Gastroesophageal sphincter (tissue), 4 donors: ENCODE measurements around the gene TMUB2. TPM values are rescaled to one million over a fixed set of nuclear protein-coding genes. Genes with fewer than 3 reads are reported as not detected.
A peak's percentile ranks its signal among the peaks of the same experiment; 100 is the strongest.

ENCODE experiments used
- ATAC-seq: fragments of 150-250 bp; one replicate; pipeline ENCODE4 v1.9.1; 2016; ENCODE audit warnings: mild to moderate bottlenecking, moderate library complexity
- H3K27ac ChIP-seq, 4 donors: fragments of 200-600 bp; sonication (generic) in 3 of 4; 1 replicate in 3 of 4; 2 replicates in 1 of 4; pipeline ENCODE4 v1.5.1; 2016 to 2019
- H3K27me3 ChIP-seq: fragments of 200-600 bp; sonication (generic); one replicate; pipeline ENCODE4 v1.5.1; 2019
- H3K36me3 ChIP-seq, 2 donors: fragments of 200-600 bp; sonication (generic); one replicate each; pipeline ENCODE4 v1.5.1; 2019; ENCODE audit warnings: control low read depth in 1 of 2
- H3K4me1 ChIP-seq, 3 donors: fragments of 200-600 bp; sonication (generic); 1 replicate in 2 of 3; 2 replicates in 1 of 3; pipeline ENCODE4 v1.5.1; 2016 to 2019; ENCODE audit warnings: control low read depth in 2 of 3
- H3K4me3 ChIP-seq, 2 donors: fragments of 200-600 bp; sonication (generic); one replicate each; pipeline ENCODE4 v1.5.1; 2019; ENCODE audit warnings: mild to moderate bottlenecking in 1 of 2, moderate library complexity in 1 of 2
- H3K9me3 ChIP-seq, 3 donors: fragments of 200-600 bp; sonication (generic); one replicate each; pipeline ENCODE4 v1.5.1; 2017 to 2019; ENCODE audit warnings: control low read depth in 2 of 3
- CTCF ChIP-seq, 4 experiments: fragments of 200-600 bp in 2 of 4; fragments of 450-650 bp in 2 of 4; sonication (generic) in 1 of 4; IDR thresholded peaks; one replicate each; pipeline ENCODE4 v1.5.1; 2017 to 2019; ENCODE audit warnings: antibody characterized with exemption in 4 of 4, mild to moderate bottlenecking in 2 of 4, moderate library complexity in 2 of 4
- EP300 ChIP-seq: sonication (generic); formaldehyde crosslinking; IDR thresholded peaks from one replicate; pipeline ENCODE4 v1.6.1; 2017; ENCODE audit warnings: antibody characterized with exemption, mild to moderate bottlenecking
- POLR2A ChIP-seq, 2 donors: fragments of 450-650 bp; IDR thresholded peaks; one replicate each; pipeline ENCODE4 v1.6.1; 2017; ENCODE audit warnings: antibody characterized with exemption in 2 of 2, mild to moderate bottlenecking in 2 of 2, moderate library complexity in 1 of 2
- POLR2AphosphoS5 ChIP-seq: sonication (generic); formaldehyde crosslinking; IDR thresholded peaks from one replicate; pipeline ENCODE4 v1.6.1; 2017; ENCODE audit warnings: antibody characterized with exemption
- WGBS, 2 donors: methylation state at CpG; one replicate each; pipeline ENCODE4 v1.1.5; 2018; ENCODE audit warnings: low coverage in 1 of 2; 5-methylcytosine and 5-hydroxymethylcytosine counted together
- total RNA-seq, 4 donors: library from RNA; depleted of rRNA; stranded (reverse); fragments of >200 nt; gene quantifications; one replicate each; pipeline ENCODE4 v1.1.0, GENCODE V29; 2016

The TMUB2 gene
- total RNA-seq, 4 donors from 2014 or later = 28.3 to 36.1 (median 29.8) TPM

- H3K4me1 ChIP-seq = peaks cover 3 to 51% (median 15%) of the 10 kb centered on the region in 3 donors
- H3K36me3 ChIP-seq = peaks cover 0 to 47% of the 10 kb centered on the region in 2 donors
- TF ChIP-seq CTCF (IDR thresholded peaks at IDR 0.05) = no peak
- TF ChIP-seq POLR2A (IDR thresholded peaks at IDR 0.05) = no peak
- no peak for TF ChIP-seq POLR2AphosphoS5
- no peak for TF ChIP-seq EP300
- no peak for ATAC-seq
- no peaks in the 10 kb centered on the region for H3K9me3 ChIP-seq
- H3K27ac ChIP-seq = peak overlapping the region in 3 of 4 donors; percentile 97 to 99 (median 97)
- no peak overlapping the region for H3K4me3 ChIP-seq
- WGBS, 2 donors = 59 to 75% methylated on average over 2 to 3 of the region's 12 CpGs
- H3K27me3 ChIP-seq = no peaks in the 10 kb centered on the region
Observed at GRCh38 chr17:44188576-44189403, 2.0 kb downstream of the TMUB2 start.

GRCh38 chr17:44190481-44190880, 3.7 kb downstream of the TMUB2 start:
- no peak overlapping the region for H3K4me3 ChIP-seq
- TF ChIP-seq EP300 = no peak
- TF ChIP-seq POLR2A (IDR thresholded peaks at IDR 0.05) = no peak
- no peak for TF ChIP-seq CTCF (IDR thresholded peaks at IDR 0.05)
- TF ChIP-seq POLR2AphosphoS5 = no peak
- H3K36me3 ChIP-seq = peaks cover 0 to 64% of the 10 kb centered on the region in 2 donors
- H3K9me3 ChIP-seq = no peaks in the 10 kb centered on the region
- no peak for ATAC-seq
- no peak overlapping the region for H3K27ac ChIP-seq
- H3K27me3 ChIP-seq = no peaks in the 10 kb centered on the region
- peaks cover under 1 to 34% (median 13%) of the 10 kb centered on the region in 3 donors for H3K4me1 ChIP-seq
- 80% methylated on average over 8 of the region's 10 CpGs; no CpG with 5 or more reads in 1 of the 2 donors for WGBS, 2 donors

GRCh38 chr17:44191369-44191768, 4.6 kb downstream of the TMUB2 start:
- 77% methylated on average over 3 of the region's 5 CpGs; no CpG with 5 or more reads in 1 of the 2 donors for WGBS, 2 donors
- H3K9me3 ChIP-seq = no peaks in the 10 kb centered on the region
- TF ChIP-seq POLR2AphosphoS5 = no peak
- no peak for TF ChIP-seq EP300
- TF ChIP-seq CTCF (IDR thresholded peaks at IDR 0.05) = no peak
- TF ChIP-seq POLR2A (IDR thresholded peaks at IDR 0.05) = no peak
- H3K27me3 ChIP-seq = no peaks in the 10 kb centered on the region
- no peak for ATAC-seq
- no peak overlapping the region for H3K4me3 ChIP-seq
- H3K4me1 ChIP-seq = peaks cover 0 to 26% (median 10%) of the 10 kb centered on the region in 3 donors
- peak overlapping the region in 2 of 4 donors; percentile 10 to 38 for H3K27ac ChIP-seq
- H3K36me3 ChIP-seq = peaks cover 0 to 73% of the 10 kb centered on the region in 2 donors

DNA sequence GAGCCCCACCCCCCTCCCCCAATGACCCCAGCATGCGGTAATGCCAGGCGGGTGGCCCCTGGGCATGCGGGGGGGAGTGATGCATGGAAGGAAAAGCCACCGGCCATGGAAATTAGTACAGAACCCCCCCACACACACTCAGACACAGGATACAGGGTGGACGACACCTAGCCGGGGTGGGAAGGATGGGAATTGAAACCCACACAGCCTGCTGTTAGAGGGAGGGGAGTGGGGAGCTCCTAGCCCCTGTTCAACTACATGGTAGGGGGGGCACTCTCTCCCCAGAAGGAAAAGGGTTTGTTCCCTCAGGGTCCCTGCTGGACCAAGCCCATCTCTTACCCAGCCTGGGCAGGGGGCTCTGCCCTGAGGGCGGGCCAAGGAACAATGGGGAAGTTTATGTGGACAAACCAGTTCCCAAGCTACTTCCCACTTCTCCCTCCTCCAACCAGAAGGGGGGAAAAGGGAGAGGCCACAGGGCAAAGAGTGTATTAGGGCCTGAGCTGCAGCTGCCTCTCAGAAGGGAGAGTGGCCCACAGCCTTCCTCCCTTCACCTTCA, 5.2 kb downstream of the TMUB2 start:
- ATAC-seq = no peak
- WGBS, 2 donors = 69% methylated on average over 3 of the region's 7 CpGs; no CpG with 5 or more reads in 1 of the 2 donors
- H3K27ac ChIP-seq = peak overlapping the region in 2 of 4 donors; percentile 26 to 38
- no peak overlapping the region for H3K4me3 ChIP-seq
- no peaks in the 10 kb centered on the region for H3K9me3 ChIP-seq
- no peaks in the 10 kb centered on the region for H3K27me3 ChIP-seq
- H3K4me1 ChIP-seq = peaks cover 0 to 29% (median 10%) of the 10 kb centered on the region in 3 donors
- H3K36me3 ChIP-seq = peaks cover 0 to 80% of the 10 kb centered on the region in 2 donors
- no peak for TF ChIP-seq EP300
- no peak for TF ChIP-seq POLR2AphosphoS5
- no peak for TF ChIP-seq POLR2A (IDR thresholded peaks at IDR 0.05)
- TF ChIP-seq CTCF (IDR thresholded peaks at IDR 0.05) = no peak
